Smooth muscle cell (in vitro differentiated cells): ENCODE data around the gene VRK2. TPM values are rescaled to one million over a fixed set of nuclear protein-coding genes. Genes with fewer than 3 reads are reported as not detected.

ENCODE experiments used
- DNase-seq: peaks from one replicate; lab custom pipeline; 2025; ENCODE audit not compliant: unreplicated experiment; lab: John Stamatoyannopoulos, UW
- H2AFZ ChIP-seq: fragments of 200-600 bp; sonication (generic); 2 replicates; pipeline ENCODE4 v1.6.0; 2016; ENCODE audit warnings: antibody characterized with exemption, low read depth, mild to moderate bottlenecking
- H3F3A ChIP-seq: fragments of 200-600 bp; sonication (generic); 2 replicates; pipeline ENCODE4 v1.6.0; 2017; ENCODE audit warnings: antibody characterized with exemption, low read depth
- H3K27ac ChIP-seq: fragments of 200-600 bp; sonication (generic); 2 replicates; pipeline ENCODE4 v1.5.1; 2016; ENCODE audit warnings: low read depth, mild to moderate bottlenecking
- H3K27me3 ChIP-seq: fragments of 200-600 bp; sonication (generic); 2 replicates; pipeline ENCODE4 v1.6.1; 2016; ENCODE audit warnings: low read depth, mild to moderate bottlenecking
- H3K36me3 ChIP-seq: fragments of 200-600 bp; sonication (generic); 2 replicates; pipeline ENCODE4 v1.5.1; 2016; ENCODE audit warnings: low read depth
- H3K4me1 ChIP-seq: fragments of 200-600 bp; sonication (generic); 2 replicates; pipeline ENCODE4 v1.5.1; 2016; ENCODE audit warnings: low read depth
- H3K4me2 ChIP-seq: fragments of 200-600 bp; sonication (generic); 2 replicates; pipeline ENCODE4 v1.6.0; 2016; ENCODE audit warnings: mild to moderate bottlenecking
- H3K4me3 ChIP-seq: fragments of 200-600 bp; sonication (generic); 2 replicates; pipeline ENCODE4 v1.5.1; 2016; ENCODE audit warnings: mild to moderate bottlenecking
- H3K79me2 ChIP-seq: fragments of 200-600 bp; sonication (generic); 2 replicates; pipeline ENCODE4 v1.6.0; 2016; ENCODE audit warnings: low read depth, mild to moderate bottlenecking
- H3K9ac ChIP-seq: fragments of 200-600 bp; sonication (generic); 2 replicates; pipeline ENCODE4 v1.6.0; 2016; ENCODE audit warnings: low read depth
- H3K9me3 ChIP-seq: fragments of 200-600 bp; sonication (generic); replicated peaks from 2 replicates; pipeline ENCODE4 v1.5.1; 2016; ENCODE audit warnings: low read depth
- H4K20me1 ChIP-seq: fragments of 200-600 bp; sonication (generic); 2 replicates; pipeline ENCODE4 v1.6.0; 2016; ENCODE audit warnings: low read depth
- CTCF ChIP-seq: fragments of 200-600 bp; sonication (generic); IDR thresholded peaks from 2 replicates; pipeline ENCODE4 v1.5.1; 2017; ENCODE audit warnings: borderline replicate concordance, mild to moderate bottlenecking, antibody characterized with exemption; ENCODE audit not compliant: insufficient read depth, poor library complexity, severe bottlenecking
- WGBS: methylation state at CpG from one replicate; pipeline ENCODE4 v1.1.7; 2016; ENCODE audit warnings: low lambda C conversion rate; 5-methylcytosine and 5-hydroxymethylcytosine counted together
- polyA plus RNA-seq: library from polyadenylated mRNA; unstranded; fragments of >200 nt; fragmentation: Nextera tagmentation; extraction: Ambion mirVana; gene quantifications from 2 replicates; pipeline ENCODE4 v1.2.1, GENCODE V29; 2016
- total RNA-seq: library from RNA; depleted of rRNA; stranded (reverse); fragments of >200 nt; gene quantifications from 2 replicates; pipeline ENCODE4 v1.2.3, GENCODE V29; 2014

The VRK2 gene
- total and polyA plus RNA-seq, 2 experiments from 2014 or later, result 22.2 to 35.5 TPM

DNA sequence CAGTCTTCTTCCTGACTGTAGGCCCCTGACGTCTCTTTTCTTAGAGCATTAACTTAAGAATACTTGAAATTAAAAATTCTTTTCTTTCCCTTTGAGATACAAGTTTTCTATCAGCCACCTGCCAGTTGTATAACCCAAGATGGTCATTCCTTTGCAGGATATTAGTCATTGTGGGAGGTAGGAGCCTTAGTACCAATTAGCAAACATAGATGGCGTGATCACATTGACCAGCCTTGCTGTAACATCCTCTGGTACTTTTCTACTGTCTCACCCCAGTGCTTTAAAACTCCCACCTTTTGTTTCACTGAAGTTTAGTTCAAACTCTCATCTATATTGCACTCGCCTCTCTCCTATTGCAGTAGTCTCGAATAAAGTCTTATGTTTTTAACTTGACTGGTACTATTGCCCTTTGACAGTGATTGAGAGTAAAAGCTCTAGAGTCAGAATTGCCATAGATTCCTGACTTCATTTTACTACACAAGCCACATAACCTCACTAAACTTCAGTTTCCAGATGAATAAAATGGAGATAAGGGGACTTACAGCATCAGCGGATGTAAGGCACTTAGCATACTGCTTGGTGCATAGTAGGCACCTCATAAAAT is 74.1 kb downstream of the VRK2 start:
- Histone ChIP-seq H3K4me3 (no peak overlapping the region), H3K79me2 (no peaks in the 10 kb centered on the region), H3K4me2 (no peak overlapping the region), H3F3A (no peaks in the 10 kb centered on the region), H3K36me3 (no peaks in the 10 kb centered on the region), H3K27ac (no peak overlapping the region), H3K9ac (no peak overlapping the region), H4K20me1 (no peaks in the 10 kb centered on the region), H3K9me3 (no peaks in the 10 kb centered on the region), H3K27me3 (no peaks in the 10 kb centered on the region), H3K4me1 (no peaks in the 10 kb centered on the region), H2AFZ (no peak overlapping the region)
- 83% methylated on average over 5 of the region's 5 CpGs for WGBS
- no peak for TF ChIP-seq CTCF
- DNase-seq, result no peak

DNA sequence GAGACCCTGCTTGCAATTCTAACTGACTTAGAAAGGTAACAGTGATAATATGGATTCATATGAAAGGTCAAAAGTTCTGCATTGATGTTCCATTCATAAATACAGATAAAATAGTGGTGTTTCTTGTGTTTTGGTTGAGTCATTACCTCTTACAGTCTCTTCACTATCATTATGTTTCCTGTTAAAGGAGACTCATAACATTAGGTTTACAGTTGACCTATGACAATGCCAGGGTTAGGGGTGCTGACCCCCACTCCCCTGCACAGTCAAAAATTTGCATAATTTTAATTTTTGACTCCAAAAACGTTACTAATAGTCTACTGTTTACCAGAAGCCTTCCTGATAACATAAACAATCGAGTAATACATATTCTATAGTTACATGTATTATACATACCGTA is 75.4 kb downstream of the VRK2 start:
- no peaks in the 10 kb centered on the region for H3K27me3 ChIP-seq
- 88% methylated on average over 3 of the region's 3 CpGs for WGBS
- no peak for TF ChIP-seq CTCF

GRCh38 chr2:58122540-58122939 is 75.9 kb downstream of the VRK2 start:
- no peaks in the 10 kb centered on the region for H4K20me1 ChIP-seq
- no peak overlapping the region for H2AFZ ChIP-seq
- no peak for DNase-seq
- no peak for TF ChIP-seq CTCF
- over 99% methylated on average over 3 of the region's 3 CpGs for WGBS
- no peak overlapping the region for H3K9ac ChIP-seq
- no peaks in the 10 kb centered on the region for H3K4me1 ChIP-seq
- no peaks in the 10 kb centered on the region for H3K27me3 ChIP-seq
- no peaks in the 10 kb centered on the region for H3K79me2 ChIP-seq
- no peak overlapping the region for H3K4me3 ChIP-seq
- H3K27ac ChIP-seq, result no peak overlapping the region
- H3K9me3 ChIP-seq, result no peaks in the 10 kb centered on the region
- no peak overlapping the region for H3K4me2 ChIP-seq
- H3K36me3 ChIP-seq, result no peaks in the 10 kb centered on the region
- H3F3A ChIP-seq, result no peaks in the 10 kb centered on the region

More for the DNA sequence above, 75.4 kb downstream of the VRK2 start:
- no peak for DNase-seq
- H3F3A ChIP-seq, result no peaks in the 10 kb centered on the region
- H3K36me3 ChIP-seq, result no peaks in the 10 kb centered on the region
- no peaks in the 10 kb centered on the region for H3K79me2 ChIP-seq
- H3K4me3 ChIP-seq, result no peak overlapping the region
- H3K4me1 ChIP-seq, result no peaks in the 10 kb centered on the region
- H3K4me2 ChIP-seq, result no peak overlapping the region
- H3K9ac ChIP-seq, result no peak overlapping the region
- H4K20me1 ChIP-seq, result no peaks in the 10 kb centered on the region
- no peak overlapping the region for H3K27ac ChIP-seq
- H2AFZ ChIP-seq, result no peak overlapping the region
- no peaks in the 10 kb centered on the region for H3K9me3 ChIP-seq

- WGBS, result 99% methylated on average over 3 of the region's 3 CpGs
- Histone ChIP-seq H3K4me2 (no peak overlapping the region), H4K20me1 (no peaks in the 10 kb centered on the region), H3K79me2 (no peaks in the 10 kb centered on the region), H3K36me3 (no peaks in the 10 kb centered on the region), H3K9ac (no peak overlapping the region), H3K27me3 (no peaks in the 10 kb centered on the region), H3K4me1 (peaks cover 7% of the 10 kb centered on the region), H2AFZ (no peak overlapping the region), H3K9me3 (no peaks in the 10 kb centered on the region), H3K27ac (no peak overlapping the region), H3K4me3 (no peak overlapping the region), H3F3A (peaks cover 7% of the 10 kb centered on the region)
- TF ChIP-seq CTCF, result no peak
- no peak for DNase-seq
Measured at GRCh38 chr2:58127111-58127510, 80.5 kb downstream of the VRK2 start.
